Hepatic stellate cell (primary cell): ENCODE measurements around the gene AGRP.
A peak's percentile ranks its signal among the peaks of the same experiment; 100 is the strongest.
"Not testable (repeated sequence)": the region's sequence is repeated elsewhere in the genome, so short reads cannot be mapped to it uniquely, and the experiment has no call there.

Experiments
- DNase-seq: peaks from one replicate; pipeline ENCODE4 v3.0.0; 2011; ENCODE audit warnings: low spot score

The AGRP gene, protein sequence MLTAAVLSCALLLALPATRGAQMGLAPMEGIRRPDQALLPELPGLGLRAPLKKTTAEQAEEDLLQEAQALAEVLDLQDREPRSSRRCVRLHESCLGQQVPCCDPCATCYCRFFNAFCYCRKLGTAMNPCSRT

DNA sequence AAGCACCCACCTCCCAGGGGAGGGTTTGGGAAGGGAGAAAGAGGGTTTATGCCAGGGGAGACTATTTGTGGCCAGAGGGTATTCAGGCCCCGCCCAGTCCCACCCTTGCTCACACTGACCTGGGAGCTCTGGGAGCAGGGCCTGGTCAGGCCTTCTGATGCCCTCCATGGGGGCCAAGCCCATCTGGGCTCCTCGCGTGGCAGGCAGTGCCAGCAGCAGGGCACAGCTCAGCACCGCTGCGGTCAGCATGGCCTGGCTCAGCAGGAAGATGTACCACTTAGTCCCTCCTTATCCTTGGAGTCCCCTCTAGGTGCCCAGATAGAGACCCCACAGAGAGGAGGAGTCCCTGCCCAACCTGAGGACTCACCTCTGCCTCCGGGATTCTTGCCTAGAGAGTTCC, at the start of gene AGRP:
AGRP (minus strand) TSS at position 398 of the 400 bp plus-strand sequence; CDS start at position 249, 149 bp downstream.
- no peak for DNase-seq

DNA sequence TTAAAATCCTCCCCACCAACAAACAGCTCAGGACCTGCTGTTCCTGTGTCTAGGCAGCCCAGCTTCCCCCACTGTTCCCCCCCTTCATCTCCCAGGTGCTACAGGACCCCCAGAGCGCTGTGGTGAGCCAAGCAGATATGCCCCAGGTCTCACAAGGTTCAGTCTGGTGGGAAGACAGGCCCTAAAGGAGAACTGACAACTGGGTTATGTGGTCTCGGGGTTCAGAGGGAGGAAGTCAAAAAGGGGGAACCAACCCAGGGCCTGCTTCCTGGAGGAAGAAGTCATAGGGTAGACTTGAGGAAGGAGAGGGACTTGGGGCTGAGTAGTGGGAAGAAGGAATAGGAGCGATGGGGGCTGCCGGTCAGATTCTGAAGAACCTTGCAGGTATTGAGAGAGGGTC, 47.9 kb upstream of the AGRP start:
- no peak for DNase-seq

DNA sequence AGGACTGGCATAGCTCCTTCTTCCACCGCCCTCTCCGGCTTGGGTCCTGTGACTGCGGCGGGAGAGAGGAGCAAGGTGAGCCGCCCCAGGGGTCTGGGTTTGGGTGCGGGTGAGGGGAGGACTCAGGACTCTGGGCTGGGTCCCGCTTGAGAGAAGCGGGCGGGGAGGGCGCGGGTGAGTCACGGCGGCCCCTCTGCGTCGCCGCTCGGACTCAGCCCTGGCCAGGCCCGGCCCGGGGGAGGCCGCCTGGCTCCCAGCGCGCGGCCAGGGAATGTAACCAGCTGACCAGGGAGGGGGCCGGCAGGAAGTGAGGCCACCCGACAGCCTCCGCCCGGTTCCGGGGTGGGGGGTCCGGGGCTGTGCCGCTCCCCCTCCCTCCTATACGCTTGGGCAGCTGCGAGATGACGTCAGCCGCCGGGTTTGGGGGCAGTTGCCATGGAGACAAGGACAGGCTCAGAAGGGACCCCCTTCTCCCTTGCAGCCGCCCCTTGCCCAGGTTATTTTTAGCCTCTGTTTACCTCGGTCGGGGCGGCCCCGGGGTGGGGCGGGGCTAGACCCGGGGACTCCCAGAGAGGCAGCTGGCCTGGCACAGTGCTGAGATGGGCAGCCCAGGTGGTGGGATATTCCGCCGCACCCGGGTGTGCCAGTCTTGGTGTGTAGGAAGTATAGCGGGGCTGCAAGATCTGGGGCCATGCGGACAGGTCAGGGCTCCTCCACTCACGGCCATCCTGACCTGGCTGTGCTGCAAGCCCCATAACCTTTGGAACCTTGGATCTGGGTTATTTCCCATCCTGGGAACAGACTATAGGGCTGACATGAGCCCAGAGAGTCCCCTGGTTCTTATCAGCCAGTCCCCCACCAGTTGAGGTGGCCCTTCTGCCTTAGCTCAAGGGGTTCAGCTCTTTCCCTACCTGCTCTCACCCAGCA, 46.9 kb upstream of the AGRP start:
- DNase-seq, result peak; percentile 95

DNA sequence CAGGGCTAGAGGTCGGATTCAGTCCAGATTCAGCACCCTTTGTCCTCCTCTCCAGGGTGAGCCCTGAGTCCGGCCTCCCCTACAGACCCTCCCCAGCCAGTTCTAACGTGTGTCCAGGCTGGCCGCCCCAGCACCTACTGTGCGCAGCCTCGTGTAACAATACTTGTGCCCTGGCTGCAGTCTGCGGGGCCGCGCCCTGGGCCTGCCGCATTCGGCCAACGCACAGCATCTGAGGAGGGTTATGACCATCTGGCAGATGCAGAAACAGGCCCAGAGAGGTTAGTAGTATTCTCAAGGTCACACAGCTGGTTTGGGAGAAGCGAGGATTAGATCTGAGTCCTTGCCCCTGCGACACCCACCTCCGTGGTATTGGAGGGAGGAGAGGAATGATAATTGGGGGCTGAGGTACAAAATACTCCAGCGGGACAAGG, 46.2 kb upstream of the AGRP start:
- DNase-seq, result no peak

DNA sequence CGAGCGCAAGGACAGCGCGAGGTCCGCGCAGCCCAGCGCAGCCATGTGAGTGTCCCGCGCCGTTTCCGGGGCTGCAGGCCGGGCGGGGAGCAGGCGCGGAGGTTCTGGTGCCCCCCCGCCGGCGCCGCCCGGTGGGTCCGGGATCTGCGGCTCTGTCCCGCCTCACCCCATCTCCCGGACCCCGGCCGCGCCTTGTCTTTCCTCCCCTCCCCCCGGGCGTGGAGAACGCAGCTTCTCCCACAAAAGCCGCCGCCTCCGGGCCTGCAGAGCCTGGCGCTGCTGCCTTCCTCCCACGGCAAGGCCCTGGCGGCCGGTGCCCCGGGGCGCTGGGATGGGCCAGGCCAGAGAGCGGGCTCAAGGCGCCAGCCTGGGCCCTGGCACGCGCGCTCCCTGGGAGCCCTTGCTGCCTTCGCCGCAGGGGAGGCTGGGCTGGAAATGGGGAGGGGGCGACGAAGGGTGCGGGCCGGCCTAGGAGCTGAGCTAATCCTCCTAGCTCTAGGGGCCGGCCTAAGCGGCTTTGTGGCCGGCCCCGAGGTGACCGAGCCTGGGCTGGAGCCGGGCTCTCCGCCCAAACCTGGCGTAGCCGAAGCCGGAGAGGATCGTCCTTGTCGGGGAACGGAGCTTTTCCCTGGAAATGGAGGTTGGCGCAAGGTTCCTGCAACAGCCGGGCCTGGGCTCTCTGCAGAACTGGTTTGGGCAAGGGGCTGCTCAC, 45.7 kb upstream of the AGRP start:
- peak; percentile 66 for DNase-seq

DNA sequence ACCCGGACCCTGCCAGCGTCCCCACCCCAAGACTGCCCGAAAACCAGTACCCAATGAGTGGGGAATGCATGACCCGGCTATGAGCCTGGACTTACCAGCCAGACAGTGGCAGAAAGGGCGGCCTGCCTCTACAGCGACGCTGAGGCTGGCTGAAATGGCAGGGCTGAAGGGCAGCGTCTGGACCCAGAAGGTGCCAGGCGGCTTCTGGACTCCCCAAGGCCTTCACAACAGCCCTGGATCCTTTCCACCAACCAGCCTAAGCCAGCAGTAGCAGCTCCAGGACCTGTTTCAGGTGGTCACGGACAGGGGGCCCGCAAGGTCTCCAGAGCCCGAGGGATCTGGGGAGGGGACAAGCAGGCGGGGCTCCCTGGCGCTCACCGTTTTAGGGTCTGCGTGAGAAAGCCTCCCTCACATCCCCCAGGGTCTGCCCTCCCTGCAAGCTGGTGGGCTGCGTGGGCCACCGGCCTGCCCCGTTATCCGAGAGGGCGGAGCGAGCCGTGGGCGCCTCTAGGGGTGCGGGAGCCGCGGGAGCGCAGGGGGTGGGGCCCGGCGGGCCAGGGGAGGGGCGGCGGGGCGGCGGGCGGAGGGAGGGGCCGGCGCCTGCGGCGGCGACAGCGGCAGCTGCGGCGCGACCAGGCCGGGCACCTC, 45.0 kb upstream of the AGRP start, which contains the start of gene RIPOR1:
RIPOR1 (plus strand) TSS at position 608 of the 648 bp plus-strand sequence. CDS start 9,618 bp downstream, outside the sequence.
- peak; percentile 78 for DNase-seq

DNA sequence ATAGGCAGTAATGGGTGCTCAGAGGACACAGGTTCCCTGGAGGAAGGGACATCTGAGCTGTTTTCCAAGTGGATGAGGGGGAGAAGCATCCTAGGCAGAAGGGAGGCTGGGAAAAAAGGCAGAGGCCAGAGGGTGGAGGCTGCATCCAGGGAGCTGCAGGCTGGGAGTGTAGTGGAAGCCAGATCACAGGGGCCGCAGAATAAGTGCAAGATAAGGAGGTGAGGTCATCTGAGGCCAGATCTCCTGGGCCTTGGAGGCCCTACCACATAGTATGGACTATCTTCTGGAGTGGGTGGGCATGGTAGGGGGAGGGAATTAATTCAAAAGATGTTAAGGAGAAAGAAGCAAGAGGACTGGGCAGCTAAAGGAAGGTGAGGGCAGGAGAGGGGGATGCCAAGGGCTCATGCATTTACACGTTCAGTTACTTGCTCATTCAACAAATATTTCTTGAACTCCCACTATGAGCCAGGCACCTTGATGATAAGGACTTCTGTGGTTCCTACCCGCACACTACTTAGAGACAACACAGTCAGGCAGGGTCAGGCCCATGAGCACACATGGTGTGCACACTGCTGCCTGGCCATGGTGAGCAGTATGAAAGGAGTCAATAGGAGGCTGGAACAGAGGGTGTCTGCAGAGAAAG, 42.9 kb upstream of the AGRP start:
- DNase-seq, result no peak

DNA sequence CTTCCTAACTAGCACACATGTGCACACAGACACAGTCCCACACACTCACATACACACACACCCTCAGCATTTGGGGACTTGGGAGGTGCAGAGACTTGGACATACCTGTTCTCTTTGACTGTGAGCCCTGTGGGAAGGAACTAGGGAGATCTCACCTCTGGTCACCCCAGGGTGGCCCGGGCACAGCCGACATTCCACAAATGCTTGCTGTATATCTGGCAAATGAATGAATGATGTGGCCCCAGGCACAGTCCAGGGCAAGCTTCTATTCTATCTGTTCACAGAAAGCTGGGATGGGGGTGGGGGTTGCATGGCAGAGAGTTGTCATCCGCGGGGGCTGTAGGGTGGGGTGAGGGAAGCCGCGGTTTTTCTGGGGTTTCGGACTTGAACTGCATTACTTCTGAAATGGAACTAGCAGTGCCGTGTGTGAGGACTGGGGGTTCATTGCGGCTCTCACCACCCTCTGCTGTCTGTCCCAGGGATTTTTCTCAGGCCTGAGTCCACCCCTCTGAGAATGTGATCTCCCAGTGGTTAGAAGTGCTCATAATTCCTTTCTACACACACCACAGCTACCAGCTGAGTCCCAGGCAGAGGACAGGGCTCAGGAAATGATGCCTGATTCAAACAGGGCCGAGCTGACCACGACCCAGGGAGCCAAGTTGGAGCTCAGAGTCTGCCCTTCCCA, 42.0 kb upstream of the AGRP start:
- peak; percentile 57 for DNase-seq

DNA sequence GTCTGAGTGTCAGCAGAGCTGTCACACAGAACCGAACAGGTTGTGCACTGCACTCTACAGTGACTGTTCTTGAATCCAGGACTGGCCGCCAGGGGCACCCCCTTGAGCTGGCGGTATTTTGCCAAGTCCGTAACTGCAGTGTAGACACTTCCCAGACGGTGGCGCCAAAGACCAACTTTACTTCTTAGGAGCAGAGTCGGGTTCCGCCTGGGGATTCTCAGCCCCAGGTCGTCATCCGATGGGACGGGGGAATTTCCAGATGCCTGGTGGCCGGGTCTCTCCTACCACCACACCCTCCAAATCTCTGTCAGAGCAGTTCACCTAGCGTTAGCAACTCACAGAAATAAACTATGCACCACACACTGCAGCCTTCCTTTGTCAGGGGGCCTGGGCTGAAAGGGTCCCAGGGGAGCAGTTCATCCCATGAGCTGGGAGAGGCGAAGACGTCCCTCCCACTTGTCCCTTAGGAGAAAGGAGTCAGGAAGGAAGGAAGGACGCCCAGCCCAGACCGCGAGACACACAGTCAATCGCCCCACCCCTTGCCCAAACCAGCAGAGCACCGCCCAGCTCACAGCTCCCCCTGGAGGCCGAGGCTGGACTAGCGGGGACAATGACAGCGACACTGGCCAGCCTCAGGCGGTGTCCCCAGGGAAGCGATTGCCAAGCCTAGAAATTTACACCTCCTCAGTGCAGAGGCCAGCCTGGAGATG, 37.9 kb upstream of the AGRP start:
- DNase-seq, result peak; percentile 96

DNA sequence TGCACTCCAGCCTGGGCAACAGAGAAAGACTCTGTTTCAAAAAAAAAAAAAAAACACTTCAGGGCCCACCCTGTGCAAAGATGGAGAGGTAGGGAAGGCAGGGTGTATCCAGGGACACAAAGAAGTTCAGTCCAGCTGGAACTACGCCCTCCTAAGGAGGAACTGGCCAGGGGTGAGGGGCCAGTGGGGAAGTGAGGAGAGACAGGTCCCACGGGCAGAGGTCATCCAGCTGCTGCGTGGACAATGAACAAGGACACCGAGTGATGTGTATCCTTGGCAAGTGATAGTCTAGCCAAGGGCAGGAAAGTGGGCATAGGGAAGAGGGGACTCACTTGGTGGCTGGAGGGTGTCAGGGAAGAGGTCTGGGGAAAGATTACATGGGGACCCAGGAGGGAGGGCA, 35.9 kb upstream of the AGRP start:
- no peak for DNase-seq

DNA sequence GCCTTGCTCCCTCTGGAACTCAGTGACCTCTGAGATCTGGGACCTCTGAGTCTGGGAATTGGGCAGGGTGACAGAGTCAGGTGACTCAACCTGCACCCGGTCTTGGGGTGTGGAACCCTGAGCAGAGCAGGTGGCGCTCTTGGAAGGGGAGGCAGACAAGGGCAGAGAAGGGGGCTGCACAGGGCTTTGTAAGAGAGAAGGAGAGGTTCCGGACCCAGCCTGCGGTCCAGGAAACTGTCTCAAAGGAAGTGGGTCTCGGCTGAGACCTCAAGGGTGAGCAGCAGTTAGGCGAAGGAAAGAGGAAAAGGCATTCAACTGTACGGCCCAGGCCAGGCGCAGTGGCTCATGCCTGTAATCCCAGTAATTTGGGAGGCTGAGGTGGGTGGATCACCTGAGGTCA, 35.3 kb upstream of the AGRP start:
- no peak for DNase-seq

DNA sequence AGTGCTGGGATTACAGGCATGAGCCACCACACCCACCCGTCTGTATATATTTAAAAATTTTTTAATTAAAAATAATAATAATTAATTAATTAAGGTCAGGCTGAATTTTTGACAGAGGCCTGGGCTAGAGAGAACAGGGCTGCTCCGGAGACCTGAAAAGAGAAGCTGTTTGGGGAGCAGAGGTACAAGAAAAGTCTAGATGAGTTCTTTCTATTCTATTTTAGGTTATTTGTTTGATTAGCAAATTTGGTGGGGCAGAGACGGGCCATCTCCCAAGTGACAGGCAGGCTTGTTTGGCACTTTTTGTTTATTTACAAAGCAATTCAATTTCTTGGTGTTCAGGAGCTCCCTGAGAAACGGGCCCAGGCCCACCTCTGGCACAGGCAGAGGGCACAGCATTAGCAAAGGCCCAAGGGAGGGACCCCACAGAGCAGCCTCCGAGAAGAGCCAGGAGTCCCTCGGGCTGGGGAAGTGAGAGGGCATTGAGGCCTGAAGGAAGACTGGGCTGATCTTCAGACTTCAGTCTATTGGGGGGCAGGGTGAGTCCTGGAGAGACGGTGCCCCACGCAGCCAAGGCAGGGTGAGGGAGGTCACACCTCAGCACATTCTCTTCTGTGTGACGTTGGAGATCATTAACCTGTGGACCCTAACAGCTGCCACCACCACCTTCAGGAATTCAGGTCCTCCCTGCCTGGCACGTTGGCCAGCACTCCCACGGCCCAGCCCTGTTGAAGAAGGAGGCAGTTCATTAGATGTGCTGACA, 34.5 kb upstream of the AGRP start:
- no peak for DNase-seq

DNA sequence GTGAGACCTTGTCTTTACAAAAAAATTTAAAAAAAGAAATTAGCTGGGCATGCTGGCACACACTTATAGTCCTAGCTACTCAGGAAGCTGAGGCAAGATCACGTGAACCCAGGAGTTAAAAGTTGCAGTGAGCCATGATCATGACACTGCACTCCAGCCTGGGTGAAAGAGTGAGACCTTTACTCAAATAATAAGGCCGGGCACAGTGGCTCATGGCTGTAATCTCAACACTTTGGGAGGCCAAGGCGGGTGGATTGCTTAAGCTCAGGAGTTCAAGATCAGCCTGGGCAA, 33.8 kb upstream of the AGRP start:
- DNase-seq, result no peak

DNA sequence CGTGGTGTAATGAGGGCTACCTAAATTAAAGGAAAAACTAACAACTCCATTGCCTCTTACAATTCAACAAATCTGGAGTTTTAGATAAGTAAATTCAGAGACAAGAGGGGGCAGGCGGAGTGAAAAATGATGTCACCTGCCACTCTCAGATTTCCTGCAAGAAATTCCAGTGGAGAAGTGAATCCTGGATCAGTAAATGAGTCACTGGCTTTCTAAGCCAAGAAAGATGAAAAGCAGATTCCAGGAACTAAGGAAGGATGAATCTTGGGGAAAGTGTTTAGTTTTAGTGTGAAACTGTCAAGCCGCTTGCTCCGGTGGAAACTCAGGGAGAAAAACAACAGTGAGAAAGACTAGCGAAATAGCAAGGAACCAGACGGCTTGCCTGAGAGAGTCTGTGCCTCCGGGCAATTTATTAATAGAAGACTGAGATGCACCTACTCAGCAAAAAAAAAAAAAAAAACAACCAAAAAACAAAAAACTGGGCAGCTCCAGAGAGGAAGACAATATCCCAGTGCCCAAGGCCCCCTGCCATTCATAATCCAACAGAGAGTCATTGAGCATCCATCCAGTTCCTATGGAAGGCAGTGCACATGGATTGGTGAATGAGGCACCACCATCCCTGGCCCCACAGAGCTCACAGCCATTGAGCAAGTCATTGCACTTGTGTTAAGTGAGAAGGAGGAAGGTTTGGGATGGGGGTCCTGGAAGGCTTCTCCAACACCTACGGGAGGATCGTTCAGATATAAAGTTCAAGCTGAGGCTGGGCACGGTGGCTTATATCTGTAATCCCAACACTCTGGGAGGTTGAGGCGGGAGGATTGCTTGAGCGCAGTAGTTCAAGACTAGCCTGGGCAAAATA, 33.2 kb upstream of the AGRP start:
- DNase-seq, result peak; percentile 78

DNA sequence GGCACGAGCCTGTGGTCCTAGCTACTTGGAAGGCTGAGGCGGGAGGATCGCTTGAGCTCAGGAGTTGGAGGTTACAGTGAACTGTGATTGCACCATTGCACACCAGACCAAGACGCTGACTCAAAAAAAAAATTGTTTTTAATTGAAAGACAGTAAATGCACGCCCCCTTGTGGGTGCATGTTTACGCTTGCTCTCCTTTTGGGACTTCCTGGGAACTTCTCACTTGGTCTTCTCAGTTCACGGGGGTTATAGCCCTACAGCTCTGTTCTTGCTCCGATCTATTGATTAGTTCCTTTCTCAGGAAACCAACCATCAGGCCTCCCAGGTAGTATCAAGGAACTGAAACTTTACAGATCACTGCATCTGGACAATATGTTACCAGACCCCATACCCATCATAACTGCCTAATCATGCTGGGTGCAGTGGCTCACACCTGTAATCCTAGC, 31.1 kb upstream of the AGRP start:
- peak; percentile 69 for DNase-seq

DNA sequence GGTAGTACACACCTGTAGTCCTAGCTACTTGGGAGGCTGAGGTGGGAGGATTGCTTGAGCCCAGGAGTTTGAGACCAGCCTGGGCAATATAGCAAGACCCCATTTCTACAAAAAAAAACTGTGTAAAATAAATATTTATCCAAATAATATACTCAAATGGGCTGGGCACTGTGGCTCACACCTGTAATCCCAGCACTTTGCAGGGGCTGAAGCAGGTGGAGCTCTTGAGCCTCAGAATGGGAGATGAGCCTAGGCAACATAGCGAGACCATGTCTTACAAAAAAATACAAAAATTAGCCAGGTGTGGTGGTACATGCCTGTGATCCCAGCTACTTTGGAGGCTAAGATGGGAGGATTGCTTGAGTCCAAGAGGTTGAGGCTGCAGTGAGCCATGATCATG, 30.5 kb upstream of the AGRP start:
- not testable (repeated sequence) for DNase-seq

DNA sequence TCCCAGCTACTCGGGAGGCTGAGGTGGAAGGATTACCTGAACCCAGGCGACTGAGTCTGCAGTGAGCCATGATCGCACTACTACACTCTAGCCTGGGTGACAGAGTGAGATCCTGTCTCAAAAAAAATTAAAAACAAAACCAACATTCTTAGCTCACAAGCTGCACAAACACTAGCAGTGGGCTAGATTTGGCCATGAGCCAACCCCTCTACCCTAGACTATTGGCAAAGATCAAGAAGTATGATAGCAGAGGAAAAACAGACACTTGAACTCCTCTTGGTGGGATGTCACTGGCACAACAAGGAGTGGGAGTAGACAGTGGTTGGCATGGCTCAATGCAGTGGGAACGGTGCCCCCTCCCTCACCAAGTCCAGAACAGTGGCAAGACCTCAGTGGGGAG, 25.7 kb upstream of the AGRP start:
- no peak for DNase-seq

DNA sequence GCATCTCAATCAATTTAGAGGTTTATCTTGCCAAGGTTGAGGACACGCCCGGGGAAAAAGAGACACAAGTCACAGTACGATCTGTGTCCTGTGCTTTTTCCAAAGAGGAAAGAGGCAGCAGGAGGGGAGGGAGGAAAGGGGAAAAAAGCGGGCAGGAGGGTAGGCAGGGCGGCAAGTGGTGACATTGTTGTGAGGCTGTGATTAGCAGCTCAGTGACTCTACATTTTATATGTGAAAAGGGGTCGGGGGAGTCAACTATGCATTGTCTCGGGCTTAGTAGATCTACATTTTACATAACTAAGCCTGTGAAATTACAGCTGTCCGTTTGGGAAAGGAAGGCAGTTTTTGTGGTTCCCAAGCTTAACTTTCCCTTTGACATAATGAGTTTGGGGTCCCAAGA, 23.1 kb upstream of the AGRP start:
- DNase-seq, result no peak
